T-helper 17 cell (primary cell): ENCODE measurements around the gene DGKQ. TPM values are rescaled to one million over a fixed set of nuclear protein-coding genes. Genes with fewer than 3 reads are reported as not detected.
"Not testable (repeated sequence)": the region's sequence is repeated elsewhere in the genome, so short reads cannot be mapped to it uniquely, and the experiment has no call there.

Experiments used
- ATAC-seq: fragments of 150-1000 bp; cut with Tn5 transposase; 2 replicates; pipeline ENCODE4 v1.10.0; 2021; ENCODE audit warnings: mild to moderate bottlenecking, moderate library complexity
- DNase-seq, 3 donors: peaks; one replicate each; pipeline versions ENCODE4 v3.0.0 to v3.0.0-alpha.2; 2020 to 2021
- H3K9me3 ChIP-seq: one replicate; pipeline ENCODE4 v1.7.0; 2013; ENCODE audit warnings: low read length, mild to moderate bottlenecking; ENCODE audit not compliant: control insufficient read depth, poor library complexity, severe bottlenecking
- H3K27ac Mint-ChIP-seq: one replicate; pipeline ENCODE4 v1.8.0; 2022; ENCODE audit warnings: mild to moderate bottlenecking, moderate library complexity, mixed read lengths
- H3K27me3 Mint-ChIP-seq: one replicate; pipeline ENCODE4 v1.8.0; 2022; ENCODE audit warnings: mixed read lengths
- H3K36me3 Mint-ChIP-seq: one replicate; pipeline ENCODE4 v1.8.0; 2022; ENCODE audit warnings: low read depth, mixed read lengths
- H3K4me1 Mint-ChIP-seq: one replicate; pipeline ENCODE4 v1.8.0; 2022; ENCODE audit warnings: mild to moderate bottlenecking, mixed read lengths
- H3K4me3 Mint-ChIP-seq: one replicate; pipeline ENCODE4 v1.8.0; 2022; ENCODE audit warnings: mild to moderate bottlenecking, moderate library complexity, mixed read lengths
- total RNA-seq, 4 donors: library from RNA in 2 of 4; stranded (reverse) in 2 of 4; gene quantifications; one replicate each; pipeline ENCODE4 v1.2.3 and lab custom pipeline; 2022 to 2026

Gene DGKQ
- total RNA-seq, 2 donors from 2014 or later = 13.5 to 14.4 TPM

DNA sequence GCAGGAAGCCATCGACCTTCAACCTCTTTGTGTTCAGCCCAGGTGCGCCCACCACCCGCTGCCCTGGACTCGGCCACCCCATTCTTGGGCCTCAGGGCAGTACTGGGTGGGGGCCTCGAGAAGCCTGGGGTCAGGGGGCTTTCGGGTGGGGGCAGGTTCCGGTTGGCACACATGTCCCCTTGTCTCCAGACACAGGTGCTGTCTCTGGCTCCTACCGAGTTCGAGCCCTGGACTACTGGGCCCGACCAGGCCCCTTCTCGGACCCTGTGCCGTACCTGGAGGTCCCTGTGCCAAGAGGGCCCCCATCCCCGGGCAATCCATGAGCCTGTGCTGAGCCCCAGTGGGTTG lies 30.7 kb upstream of the DGKQ start:
- no peak overlapping the region for H3K4me3 Mint-ChIP-seq
- H3K36me3 Mint-ChIP-seq = peaks cover 5% of the 10 kb centered on the region
- peaks cover 4% of the 10 kb centered on the region for H3K4me1 Mint-ChIP-seq
- no peak for ATAC-seq
- H3K9me3 ChIP-seq = no peaks in the 10 kb centered on the region
- DNase-seq = no peak
- peaks cover 41% of the 10 kb centered on the region for H3K27me3 Mint-ChIP-seq
- no peak overlapping the region for H3K27ac Mint-ChIP-seq

DNA sequence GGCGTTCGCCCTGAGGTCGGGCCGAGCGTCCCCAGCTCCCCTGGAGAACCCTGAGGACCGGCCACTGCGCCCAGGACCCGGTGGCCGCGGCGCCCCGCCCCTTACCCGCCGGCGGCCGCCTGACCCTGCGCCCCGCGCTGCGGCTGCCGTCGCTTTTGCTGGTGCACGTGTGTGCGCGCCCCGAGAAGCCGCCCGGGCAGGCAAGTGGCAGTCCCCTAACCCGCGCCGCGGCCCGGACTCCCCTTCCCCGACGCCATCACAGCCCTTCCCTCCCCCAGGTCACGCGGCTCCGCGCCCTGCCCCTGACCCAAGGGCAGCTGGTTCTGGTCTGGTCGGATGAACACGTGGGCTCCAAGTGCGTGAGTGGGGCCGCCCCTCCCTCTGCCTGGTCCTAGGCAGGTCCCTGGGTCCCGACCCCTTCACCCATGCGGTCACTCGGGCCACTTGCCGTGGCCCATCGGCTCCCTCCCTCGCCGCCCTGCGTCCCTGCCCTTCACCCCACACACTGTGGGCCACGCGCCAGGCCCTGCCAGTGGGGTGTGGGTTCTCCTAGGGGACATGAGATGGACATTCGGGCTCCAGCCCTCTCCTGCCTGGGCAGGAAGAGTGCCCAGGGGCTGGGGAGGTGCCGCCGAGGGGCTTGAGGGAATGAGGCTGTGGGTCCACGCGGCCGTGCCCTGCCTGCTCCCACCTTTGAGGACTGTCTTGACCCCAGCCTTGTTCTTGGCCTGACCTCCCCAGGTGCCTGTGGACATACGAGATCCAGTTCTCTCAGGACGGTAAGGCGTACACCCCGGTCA lies 30.1 kb upstream of the DGKQ start:
- H3K9me3 ChIP-seq = no peaks in the 10 kb centered on the region
- no peak overlapping the region for H3K27ac Mint-ChIP-seq
- H3K36me3 Mint-ChIP-seq = peaks cover 5% of the 10 kb centered on the region
- peaks cover 6% of the 10 kb centered on the region for H3K4me1 Mint-ChIP-seq
- no peak for ATAC-seq
- peaks cover 39% of the 10 kb centered on the region for H3K27me3 Mint-ChIP-seq
- DNase-seq = no peak
- H3K4me3 Mint-ChIP-seq = no peak overlapping the region

DNA sequence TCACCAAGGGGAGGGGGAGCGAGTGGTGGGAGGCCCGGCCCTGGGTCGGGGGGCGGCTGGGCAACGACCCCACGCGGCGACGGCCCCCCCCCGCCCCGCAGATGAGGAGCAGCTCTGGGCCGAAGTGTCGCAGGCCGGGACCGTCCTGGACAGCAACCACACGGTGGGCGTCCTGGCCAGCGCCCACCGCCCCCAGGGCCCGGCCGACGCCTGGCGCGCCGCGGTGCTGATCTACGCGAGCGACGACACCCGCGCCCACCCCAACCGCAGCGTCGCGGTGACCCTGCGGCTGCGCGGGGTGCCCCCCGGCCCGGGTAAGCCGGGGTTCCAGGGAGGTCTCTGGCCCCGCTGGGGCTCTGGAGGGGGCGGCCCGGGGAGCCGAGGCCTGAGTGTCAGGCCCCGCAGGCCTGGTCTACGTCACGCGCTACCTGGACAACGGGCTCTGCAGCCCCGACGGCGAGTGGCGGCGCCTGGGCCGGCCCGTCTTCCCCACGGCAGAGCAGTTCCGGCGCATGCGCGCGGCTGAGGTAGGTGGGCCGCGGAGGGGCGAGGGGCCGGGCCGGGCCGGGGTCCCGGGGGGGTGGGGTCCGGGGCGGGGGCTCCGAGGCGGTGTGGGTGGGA lies 29.4 kb upstream of the DGKQ start:
- Mint-ChIP-seq H3K4me3 (no peak overlapping the region), H3K4me1 (peaks cover 7% of the 10 kb centered on the region), H3K27ac (no peak overlapping the region), H3K27me3 (peaks cover 38% of the 10 kb centered on the region), H3K36me3 (peaks cover 5% of the 10 kb centered on the region)
- DNase-seq = no peak
- no peak for ATAC-seq
- H3K9me3 ChIP-seq = no peaks in the 10 kb centered on the region

DNA sequence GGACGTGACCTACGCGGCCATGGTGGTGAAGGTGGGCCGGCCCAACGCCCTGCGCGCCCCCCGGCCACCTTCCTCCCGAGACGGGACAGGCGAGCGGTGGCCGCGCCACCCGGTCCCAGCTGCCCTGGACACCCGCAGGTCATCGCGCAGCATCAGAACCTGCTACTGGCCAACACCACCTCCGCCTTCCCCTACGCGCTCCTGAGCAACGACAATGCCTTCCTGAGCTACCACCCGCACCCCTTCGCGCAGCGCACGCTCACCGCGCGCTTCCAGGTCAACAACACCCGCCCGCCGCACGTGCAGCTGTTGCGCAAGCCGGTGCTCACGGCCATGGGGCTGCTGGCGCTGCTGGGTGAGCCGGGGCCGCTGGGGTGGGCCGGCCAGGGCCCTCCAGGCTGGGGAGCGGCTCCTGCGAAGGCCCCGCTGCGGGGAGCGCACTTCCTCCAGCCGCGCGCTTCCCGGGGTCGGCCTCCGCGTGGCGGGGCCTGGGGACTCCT lies 28.8 kb upstream of the DGKQ start:
- Mint-ChIP-seq H3K27ac (no peak overlapping the region), H3K4me1 (peaks cover 7% of the 10 kb centered on the region), H3K36me3 (peaks cover 5% of the 10 kb centered on the region), H3K4me3 (peak overlapping the region; percentile 33), H3K27me3 (peaks cover 34% of the 10 kb centered on the region)
- no peak for ATAC-seq
- H3K9me3 ChIP-seq = no peaks in the 10 kb centered on the region
- no peak for DNase-seq

DNA sequence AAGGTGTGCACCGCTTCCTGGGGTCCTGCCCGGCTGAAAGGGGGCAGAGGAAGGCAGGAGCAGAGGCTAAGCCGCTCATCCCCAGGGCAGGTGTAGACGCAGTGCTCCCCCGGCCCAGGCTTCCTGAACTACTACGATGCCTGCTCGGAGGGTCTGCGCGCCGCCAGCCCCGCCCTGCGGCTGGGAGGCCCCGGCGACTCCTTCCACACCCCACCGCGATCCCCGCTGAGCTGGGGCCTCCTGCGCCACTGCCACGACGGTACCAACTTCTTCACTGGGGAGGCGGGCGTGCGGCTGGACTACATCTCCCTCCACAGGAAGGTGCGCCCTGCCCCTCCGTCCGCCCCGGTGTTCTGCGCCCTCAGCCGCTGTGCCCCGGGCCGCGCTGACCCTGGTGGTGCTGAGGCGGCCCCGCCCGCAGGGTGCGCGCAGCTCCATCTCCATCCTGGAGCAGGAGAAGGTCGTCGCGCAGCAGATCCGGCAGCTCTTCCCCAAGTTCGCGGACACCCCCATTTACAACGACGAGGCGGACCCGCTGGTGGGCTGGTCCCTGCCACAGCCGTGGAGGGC lies 28.3 kb upstream of the DGKQ start:
- no peak overlapping the region for H3K4me3 Mint-ChIP-seq
- H3K4me1 Mint-ChIP-seq = peaks cover 7% of the 10 kb centered on the region
- no peak for DNase-seq
- peaks cover 35% of the 10 kb centered on the region for H3K27me3 Mint-ChIP-seq
- H3K36me3 Mint-ChIP-seq = peaks cover 5% of the 10 kb centered on the region
- no peaks in the 10 kb centered on the region for H3K9me3 ChIP-seq
- no peak overlapping the region for H3K27ac Mint-ChIP-seq
- ATAC-seq = no peak

DNA sequence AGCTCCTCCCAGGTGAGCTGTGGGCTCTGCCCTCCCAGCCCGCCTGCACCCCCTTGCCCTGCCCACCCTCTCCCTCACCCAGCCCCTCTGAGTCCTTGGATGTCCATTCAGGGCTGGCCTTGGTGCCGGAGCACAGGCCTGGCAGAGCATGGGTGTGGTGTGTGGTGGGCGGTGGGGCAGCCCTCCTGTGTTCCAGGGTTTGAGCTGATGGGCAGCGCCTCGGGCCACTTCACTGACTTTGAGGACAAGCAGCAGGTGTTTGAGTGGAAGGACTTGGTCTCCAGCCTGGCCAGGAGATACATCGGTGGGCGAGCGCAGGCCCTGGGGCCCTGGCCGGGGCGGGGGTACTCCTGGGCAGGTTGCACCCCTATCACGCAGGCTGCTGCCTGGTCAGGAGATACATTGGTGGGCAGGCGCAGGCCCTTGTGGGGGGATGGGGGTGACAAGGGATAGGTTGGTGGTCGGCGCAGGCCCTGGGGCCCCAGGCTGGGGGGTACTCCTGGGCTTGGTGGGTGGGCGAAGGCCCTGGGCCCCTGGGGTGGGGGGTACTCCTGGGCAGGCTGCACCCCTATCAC lies 27.4 kb upstream of the DGKQ start:
- DNase-seq (peak in 1 of 3 donors; percentile 8), ATAC-seq (no peak)
- no peak overlapping the region for H3K27ac Mint-ChIP-seq
- H3K4me1 Mint-ChIP-seq = peaks cover 7% of the 10 kb centered on the region
- peaks cover 32% of the 10 kb centered on the region for H3K27me3 Mint-ChIP-seq
- peaks cover 2% of the 10 kb centered on the region for H3K36me3 Mint-ChIP-seq
- no peak overlapping the region for H3K4me3 Mint-ChIP-seq
- no peaks in the 10 kb centered on the region for H3K9me3 ChIP-seq

DNA sequence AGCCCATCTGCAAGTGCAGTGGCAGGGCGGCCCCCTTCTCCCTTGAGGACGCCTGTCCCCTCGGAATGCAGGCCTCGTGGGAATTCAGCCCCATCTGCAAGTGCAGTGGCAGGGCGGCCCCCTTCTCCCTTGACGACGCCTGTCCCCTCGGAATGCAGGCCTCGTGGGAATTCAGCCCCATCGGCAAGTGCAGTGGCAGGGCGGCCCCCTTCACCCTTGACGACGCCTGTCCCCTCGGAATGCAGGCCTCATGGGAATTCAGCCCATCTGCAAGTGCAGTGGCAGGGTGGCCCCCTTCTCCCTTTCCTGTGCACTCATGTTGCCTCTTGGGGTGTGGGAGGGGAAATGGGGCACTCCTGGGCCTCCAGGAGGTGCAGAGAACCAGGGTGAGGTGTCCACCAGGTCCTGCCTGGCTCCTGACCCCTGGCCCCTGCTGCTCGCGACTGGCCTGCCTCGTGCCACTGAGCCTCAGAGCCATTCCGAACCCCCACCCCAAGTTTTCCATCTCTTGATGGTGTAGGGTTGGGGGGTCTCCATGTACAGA lies 26.6 kb upstream of the DGKQ start:
- no peak overlapping the region for H3K27ac Mint-ChIP-seq
- H3K4me3 Mint-ChIP-seq = no peak overlapping the region
- DNase-seq (no peak), ATAC-seq (no peak)
- H3K27me3 Mint-ChIP-seq = peaks cover 28% of the 10 kb centered on the region
- peaks cover 7% of the 10 kb centered on the region for H3K4me1 Mint-ChIP-seq
- H3K36me3 Mint-ChIP-seq = peaks cover 2% of the 10 kb centered on the region
- no peaks in the 10 kb centered on the region for H3K9me3 ChIP-seq

DNA sequence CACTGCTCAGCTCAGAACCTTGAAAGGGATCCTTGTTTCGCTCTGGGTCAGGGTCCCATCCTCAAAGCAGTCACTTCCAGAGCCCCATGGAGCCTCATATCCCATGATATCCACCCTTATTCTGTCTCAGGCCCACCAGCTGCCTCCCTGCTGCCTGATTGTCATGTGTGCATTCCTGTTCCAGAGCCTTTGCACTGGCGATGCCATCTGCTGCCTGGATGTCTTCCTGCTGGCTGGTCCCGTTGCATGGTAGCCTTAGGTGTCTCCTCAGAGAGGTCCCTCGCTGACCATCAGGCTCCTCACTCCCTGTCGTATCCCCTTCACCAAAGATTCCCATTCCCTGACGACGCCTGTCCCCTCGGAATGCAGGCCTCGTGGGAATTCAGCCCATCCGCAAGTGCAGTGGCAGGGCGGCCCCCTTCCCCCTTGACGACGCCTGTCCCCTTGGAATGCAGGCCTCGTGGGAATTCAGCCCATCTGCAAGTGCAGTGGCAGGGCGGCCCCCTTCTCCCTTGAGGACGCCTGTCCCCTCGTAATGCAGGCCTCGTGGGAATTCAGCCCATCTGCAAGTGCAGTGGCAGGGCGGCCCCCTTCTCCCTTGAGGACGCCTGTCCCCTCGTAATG lies 26.0 kb upstream of the DGKQ start:
- not testable (repeated sequence) for H3K9me3 ChIP-seq, ATAC-seq, H3K36me3 Mint-ChIP-seq, H3K27ac Mint-ChIP-seq, H3K4me1 Mint-ChIP-seq, DNase-seq
- Mint-ChIP-seq H3K27me3 (peaks cover 22% of the 10 kb centered on the region), H3K4me3 (peak overlapping the region; percentile 49)

DNA sequence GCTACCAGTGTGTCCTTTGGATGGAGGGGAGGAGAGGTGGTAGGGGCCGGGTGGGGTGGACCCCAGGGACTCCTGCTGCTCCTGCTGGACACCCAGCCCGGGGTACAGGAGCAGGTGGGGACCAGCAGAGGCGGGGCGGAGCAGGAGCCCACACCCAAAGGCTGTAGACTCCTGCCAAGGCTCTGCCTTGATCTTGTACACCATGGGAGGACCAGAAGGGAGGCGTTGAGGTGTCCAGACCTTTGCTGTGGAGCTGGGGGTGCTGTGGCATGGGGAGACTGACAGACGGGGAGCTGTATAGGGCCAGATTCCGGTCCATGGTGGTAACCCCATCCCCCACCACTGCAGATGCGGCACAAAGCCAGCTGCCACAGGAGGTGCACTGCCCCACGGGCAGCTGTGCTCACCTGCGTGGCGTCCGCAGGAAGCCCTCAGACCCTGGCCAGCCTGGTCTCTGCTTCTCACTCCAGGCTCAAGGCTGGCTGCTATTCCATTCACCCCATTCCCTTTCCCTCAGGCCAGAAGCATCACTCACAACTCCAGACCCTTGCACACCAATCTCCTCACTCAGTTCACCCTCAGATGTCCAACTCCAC lies 24.8 kb upstream of the DGKQ start:
- Mint-ChIP-seq H3K27ac (no peak overlapping the region), H3K27me3 (peaks cover 22% of the 10 kb centered on the region), H3K4me3 (peak overlapping the region; percentile 53), H3K4me1 (peaks cover 7% of the 10 kb centered on the region), H3K36me3 (peaks cover 2% of the 10 kb centered on the region)
- DNase-seq (no peak), ATAC-seq (no peak)
- H3K9me3 ChIP-seq = no peaks in the 10 kb centered on the region

DNA sequence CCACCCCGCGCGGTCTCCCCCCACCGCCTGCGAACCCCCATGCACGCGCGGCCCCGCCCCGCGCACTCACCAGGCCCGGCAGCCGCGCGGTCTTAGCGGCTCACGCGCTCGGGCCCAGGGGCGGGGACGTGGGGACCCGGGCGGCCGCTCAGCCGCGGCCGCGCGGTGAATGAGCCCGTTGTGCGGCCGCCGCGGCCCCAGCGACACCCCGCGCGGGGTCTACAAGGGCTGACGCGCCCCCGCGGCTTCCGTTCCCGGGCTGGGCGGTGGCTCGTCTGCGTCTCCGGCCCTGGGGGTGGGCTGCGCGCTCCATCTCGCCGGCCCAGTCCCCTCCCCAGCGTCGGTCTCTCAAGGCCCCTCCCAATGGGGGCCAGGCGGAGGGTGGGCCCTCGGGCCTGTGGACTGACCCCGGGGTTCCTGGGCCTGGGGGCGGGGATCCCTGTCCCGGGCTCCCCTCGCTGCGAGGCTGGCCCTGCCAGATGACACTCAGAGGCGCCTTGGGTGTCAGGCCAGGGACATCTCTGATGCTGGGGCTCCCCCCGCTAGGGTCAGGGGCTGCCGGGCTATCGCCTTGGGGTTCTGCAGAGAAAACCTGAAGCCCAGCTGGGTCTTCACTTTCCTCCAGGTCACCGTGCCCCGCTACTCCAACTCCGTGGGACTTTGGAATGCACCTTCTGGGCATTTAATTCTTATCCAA lies 24.2 kb upstream of the DGKQ start:
- DNase-seq (no peak), ATAC-seq (peak; percentile 54)
- peaks cover 2% of the 10 kb centered on the region for H3K36me3 Mint-ChIP-seq
- peaks cover 10% of the 10 kb centered on the region for H3K4me1 Mint-ChIP-seq
- H3K4me3 Mint-ChIP-seq = peak overlapping the region; percentile 53
- peaks cover 22% of the 10 kb centered on the region for H3K27me3 Mint-ChIP-seq
- H3K9me3 ChIP-seq = no peaks in the 10 kb centered on the region
- no peak overlapping the region for H3K27ac Mint-ChIP-seq

DNA sequence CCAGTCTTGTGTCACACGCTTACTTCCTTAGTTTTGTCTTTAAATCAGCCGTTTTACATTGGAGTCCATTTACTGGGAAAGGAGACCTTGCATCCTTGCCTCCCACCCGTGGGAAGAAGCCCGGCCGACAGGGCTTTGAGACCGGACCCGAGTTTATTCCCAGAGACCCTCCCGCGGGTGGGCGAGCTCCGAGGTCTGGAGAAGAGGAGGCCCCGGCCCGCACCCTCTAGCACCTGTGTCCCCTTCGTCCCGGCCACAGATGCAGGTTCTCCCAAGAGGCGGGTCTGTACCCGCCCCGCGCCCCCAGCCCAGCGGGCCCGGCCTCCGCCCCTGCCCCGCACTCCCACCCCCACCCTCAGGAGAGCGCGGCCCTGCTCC lies 23.6 kb upstream of the DGKQ start:
- no peaks in the 10 kb centered on the region for H3K9me3 ChIP-seq
- H3K4me1 Mint-ChIP-seq = peaks cover 10% of the 10 kb centered on the region
- peaks cover 2% of the 10 kb centered on the region for H3K36me3 Mint-ChIP-seq
- no peak for ATAC-seq
- no peak overlapping the region for H3K27ac Mint-ChIP-seq
- H3K4me3 Mint-ChIP-seq = peak overlapping the region; percentile 58
- no peak for DNase-seq
- H3K27me3 Mint-ChIP-seq = peaks cover 22% of the 10 kb centered on the region
